WTC11 (cell line): ENCODE results near the gene C19orf47.

Experiments used
- AFF4 ChIP-seq: sonication (generic); formaldehyde crosslinking; IDR thresholded peaks from 2 replicates; pipeline ENCODE4 v1.8.1; 2023; ENCODE audit warnings: mild to moderate bottlenecking, missing genetic modification reagents, borderline replicate concordance
- ATF3 ChIP-seq: sonication (generic); formaldehyde crosslinking; conservative IDR thresholded peaks from 2 replicates; pipeline ENCODE4 v1.8.1; 2022; ENCODE audit warnings: mild to moderate bottlenecking, missing genetic modification reagents
- ATF6 ChIP-seq: sonication (generic); formaldehyde crosslinking; IDR thresholded peaks from 2 replicates; pipeline ENCODE4 v1.8.1; 2023; ENCODE audit warnings: mild to moderate bottlenecking, missing genetic modification reagents
- CTCF ChIP-seq: fragments of 200-600 bp; IDR thresholded peaks from 2 replicates; pipeline ENCODE4 v1.8.0; 2022; ENCODE audit warnings: antibody characterized with exemption
- ESRRA ChIP-seq: sonication (generic); formaldehyde crosslinking; IDR thresholded peaks from 2 replicates; pipeline ENCODE4 v1.8.1; 2022; ENCODE audit warnings: mild to moderate bottlenecking, missing genetic modification reagents, borderline replicate concordance
- FOXK1 ChIP-seq: sonication (generic); formaldehyde crosslinking; IDR thresholded peaks from 2 replicates; pipeline ENCODE4 v1.8.0; 2022; ENCODE audit warnings: mild to moderate bottlenecking, moderate library complexity, missing genetic modification reagents
- NR1H2 ChIP-seq: sonication (generic); formaldehyde crosslinking; IDR thresholded peaks from 2 replicates; pipeline ENCODE4 v1.9.0; 2021; ENCODE audit warnings: mild to moderate bottlenecking, moderate library complexity, missing genetic modification reagents
- SP1 ChIP-seq: sonication (generic); formaldehyde crosslinking; conservative IDR thresholded peaks from 2 replicates; pipeline ENCODE4 v1.8.1; 2022; ENCODE audit warnings: missing genetic modification reagents
- STAT6 ChIP-seq: sonication (generic); formaldehyde crosslinking; conservative IDR thresholded peaks from 2 replicates; pipeline ENCODE4 v1.8.1; 2023; ENCODE audit warnings: mild to moderate bottlenecking, low read depth, missing genetic modification reagents, moderate library complexity
- USF2 ChIP-seq: sonication (generic); formaldehyde crosslinking; IDR thresholded peaks from 2 replicates; pipeline ENCODE4 v1.8.1; 2023; ENCODE audit warnings: mild to moderate bottlenecking, missing genetic modification reagents, moderate library complexity
- ZBTB43 ChIP-seq: sonication (generic); formaldehyde crosslinking; IDR thresholded peaks from 2 replicates; pipeline ENCODE4 v1.8.1; 2023; ENCODE audit warnings: mild to moderate bottlenecking, missing genetic modification reagents

GRCh38 chr19:40314656-40315055 lies 33.5 kb downstream of the C19orf47 start:
- TF ChIP-seq FOXK1 (CRISPR knock-in tag) (no peak), ATF6 (CRISPR knock-in tag) (no peak), SP1 (CRISPR knock-in tag) (no peak), CTCF (no peak), ESRRA (CRISPR knock-in tag) (no peak), STAT6 (CRISPR knock-in tag) (no peak), USF2 (CRISPR knock-in tag) (no peak), AFF4 (no peak), ATF3 (CRISPR knock-in tag) (no peak), NR1H2 (CRISPR knock-in tag) (no peak), ZBTB43 (CRISPR knock-in tag) (no peak)
